Urothelium cell line (cell line): ENCODE data around the gene TMSB4X.
"Not testable (repeated sequence)": the region's sequence is repeated elsewhere in the genome, so short reads cannot be mapped to it uniquely, and the experiment has no call there.

Source experiments
- DNase-seq: peaks from one replicate; pipeline ENCODE4 v3.0.0; 2011; ENCODE audit warnings: low spot score, mixed read lengths
- FAIRE-seq: peaks from 2 replicates; lab custom pipeline; 2011; peaks lifted over from hg19 to GRCh38; lab: Jason Lieb, UNC

Gene TMSB4X

GRCh38 chrX:13015536-13016236 is 40.8 kb downstream of the TMSB4X start:
- FAIRE-seq = no peak

GRCh38 chrX:13016731-13017130 is 41.8 kb downstream of the TMSB4X start:
- not testable (repeated sequence) for DNase-seq, FAIRE-seq

More at GRCh38 chrX:13015536-13016236, 40.8 kb downstream of the TMSB4X start:
- no peak for DNase-seq

GRCh38 chrX:13022926-13023325 is 48.0 kb downstream of the TMSB4X start:
- no peak for FAIRE-seq
- no peak for DNase-seq

GRCh38 chrX:13023567-13023966 is 48.7 kb downstream of the TMSB4X start:
- FAIRE-seq (no peak), DNase-seq (no peak)

GRCh38 chrX:13023979-13024378 is 49.1 kb downstream of the TMSB4X start:
- FAIRE-seq (no peak), DNase-seq (no peak)

GRCh38 chrX:13024986-13025385 is 50.1 kb downstream of the TMSB4X start:
- no peak for DNase-seq
- FAIRE-seq = no peak
